A673 (cell line): Measurements from ENCODE around the gene ALG9.

Experiments
- CTCF ChIP-seq: fragments of 300-800, 200-600 bp; sonication (generic); conservative IDR thresholded peaks from 2 replicates; pipeline ENCODE4 v1.5.1; 2017; ENCODE audit warnings: low read depth, mild to moderate bottlenecking, antibody characterized with exemption, low read length, moderate library complexity, mixed read lengths
- EZH2 ChIP-seq: fragments of 200-600 bp; sonication (generic); IDR thresholded peaks from 2 replicates; pipeline ENCODE4 v1.6.1; 2017; ENCODE audit warnings: borderline replicate concordance, low read depth, mild to moderate bottlenecking, mixed read lengths, antibody characterized with exemption, low read length; ENCODE audit not compliant: poor library complexity, severe bottlenecking

GRCh38 chr11:111913997-111914396 is 42.6 kb upstream of the ALG9 start:
- TF ChIP-seq CTCF = no peak
- no peak for TF ChIP-seq EZH2
